A549 (cell line): ENCODE results near the gene FADS1. TPM values are rescaled to one million over a fixed set of nuclear protein-coding genes. Genes with fewer than 3 reads are reported as not detected.

Experiments
- ATAC-seq, 2 experiments: fragments of 200-7000 bp in 1 of 2; fragments of >200 bp in 1 of 2; cut with Nextera tagmentation in 1 of 2; cut with Tn5 transposase in 1 of 2; 3 replicates each; pipeline versions ENCODE4 v1.8.0 to v1.9.1; 2018 to 2020; ENCODE audit warnings: mild to moderate bottlenecking in 1 of 2, moderate library complexity in 1 of 2
- CTCF ChIA-PET: fragments of 300-600 bp; sonication (Branson Sonifier 250); formaldehyde crosslinking; extraction: SDS; loops from one replicate; lab custom pipeline; 2021; ENCODE audit warnings: antibody characterized with exemption, inconsistent platforms; lab: Yijun Ruan, JAX
- POLR2A ChIA-PET: fragments of 350-600 bp; formaldehyde crosslinking; extraction: SDS; loops from one replicate; lab custom pipeline; 2021; ENCODE audit warnings: antibody characterized with exemption, inconsistent platforms; lab: Yijun Ruan, JAX
- DNase-seq, 2 experiments: peaks; one replicate each; pipeline versions ENCODE4 v3.0.0 to v3.0.0-alpha.2; 2011 to 2016; ENCODE audit warnings: low read depth in 1 of 2, low spot score in 1 of 2
- FAIRE-seq: peaks from 2 replicates; lab custom pipeline; 2011; peaks lifted over from hg19 to GRCh38; lab: Jason Lieb, UNC
- H3K27ac ChIP-seq, 2 experiments: fragments of >200 bp; sonication (Bioruptor Twin); formaldehyde crosslinking; 3 replicates each; pipeline ENCODE4 v1.5.1; 2016 to 2017
- H3K4me1 ChIP-seq: fragments of >200 bp; sonication (Bioruptor Twin); formaldehyde crosslinking; 3 replicates; pipeline ENCODE4 v1.6.1; 2016
- H3K4me2 ChIP-seq: fragments of >200 bp; sonication (Bioruptor Twin); formaldehyde crosslinking; 3 replicates; pipeline ENCODE4 v1.6.1; 2016
- H3K4me3 ChIP-seq: fragments of >200 bp; sonication (Bioruptor Twin); formaldehyde crosslinking; 3 replicates; pipeline ENCODE4 v1.5.1; 2016
- H3K9me3 ChIP-seq: fragments of >200 bp; sonication (Bioruptor Twin); formaldehyde crosslinking; 3 replicates; pipeline ENCODE4 v1.6.1; 2016
- BCL3 ChIP-seq: fragments of >200 bp; sonication (Bioruptor Twin); formaldehyde crosslinking; IDR thresholded peaks from 3 replicates; pipeline ENCODE4 v1.6.1; 2016
- BHLHE40 ChIP-seq: IDR thresholded peaks from 2 replicates; pipeline ENCODE4 v1.6.1; 2012; ENCODE audit warnings: low read depth, low read length, inconsistent platforms
- CTCF ChIP-seq: fragments of >200 bp; sonication (Bioruptor Twin); formaldehyde crosslinking; IDR thresholded peaks from 3 replicates; pipeline ENCODE4 v1.5.1; 2016
- HDAC2 ChIP-seq: fragments of 200-600 bp; sonication (generic); IDR thresholded peaks from 2 replicates; pipeline ENCODE4 v1.6.1; 2016
- JUN ChIP-seq, 2 experiments: fragments of >200 bp; sonication (Bioruptor Twin); formaldehyde crosslinking; IDR thresholded peaks; 2 replicates in 1 of 2; 3 replicates in 1 of 2; pipeline ENCODE4 v1.6.1; 2016 to 2017
- KDM1A ChIP-seq: fragments of 200-600 bp; sonication (generic); IDR thresholded peaks from 2 replicates; pipeline ENCODE4 v1.6.1; 2016; ENCODE audit warnings: low read depth, mild to moderate bottlenecking
- PHF8 ChIP-seq: fragments of 200-600 bp; sonication (generic); IDR thresholded peaks from 2 replicates; pipeline ENCODE4 v1.6.1; 2016; ENCODE audit warnings: low read depth, mild to moderate bottlenecking, antibody characterized with exemption, moderate library complexity, borderline replicate concordance
- POLR2AphosphoS2 ChIP-seq: conservative IDR thresholded peaks from 2 replicates; pipeline ENCODE4 v1.6.1; 2012; ENCODE audit warnings: low read length, improper control_type of control experiment, inconsistent platforms
- RAD21 ChIP-seq, 2 experiments: fragments of >200 bp in 1 of 2; sonication (Bioruptor Twin) in 1 of 2; formaldehyde crosslinking in 1 of 2; IDR thresholded peaks in 1 of 2; conservative IDR thresholded peaks in 1 of 2; 2 replicates in 1 of 2; 3 replicates in 1 of 2; pipeline ENCODE4 v1.6.1; 2012 to 2018; ENCODE audit warnings: inconsistent platforms in 1 of 2
- RFX5 ChIP-seq: fragments of 450-650 bp; IDR thresholded peaks from 2 replicates; pipeline ENCODE4 v1.7.1; 2014; ENCODE audit warnings: antibody characterized with exemption, mild to moderate bottlenecking, moderate library complexity
- SMC3 ChIP-seq: fragments of >200 bp; sonication (Bioruptor Twin); formaldehyde crosslinking; IDR thresholded peaks from 3 replicates; pipeline ENCODE4 v1.6.1; 2018; ENCODE audit warnings: inconsistent platforms
- USF2 ChIP-seq: fragments of 450-650 bp; IDR thresholded peaks from 2 replicates; pipeline ENCODE4 v1.6.1; 2014; ENCODE audit warnings: antibody characterized with exemption
- ZFP36 ChIP-seq: fragments of 450-650 bp; IDR thresholded peaks from 2 replicates; pipeline ENCODE4 v1.6.1; 2014; ENCODE audit warnings: borderline replicate concordance; ENCODE audit not compliant: partially characterized antibody
- WGBS: methylation state at CpG from one replicate; pipeline ENCODE4 v1.1.6; 2017; ENCODE audit errors: missing lambda C conversion rate; 5-methylcytosine and 5-hydroxymethylcytosine counted together
- polyA plus RNA-seq, 4 experiments: library from polyadenylated mRNA; depleted of rRNA in 3 of 4; stranded (reverse); fragments of >200 nt; fragmentation: RNase III in 1 of 4; extraction: RNeasy Plus Mini Kit Qiagen cat#74134 plus additional on column Dnase treatment in 1 of 4; gene quantifications; 2 replicates in 3 of 4; 3 replicates in 1 of 4; pipeline ENCODE4 v1.2.3, GENCODE V29; 2011 to 2017
- TF ChIP-seq, protein P1 (sequence below): fragments of 150-350 bp; IDR thresholded peaks from 2 replicates; pipeline ENCODE4 v1.6.1; 2014; ENCODE audit warnings: low read depth, mild to moderate bottlenecking, low read length
- TF ChIP-seq, protein P2 (sequence below): IDR thresholded peaks from 2 replicates; pipeline ENCODE4 v1.6.1; 2012

Gene FADS1
- polyA plus RNA-seq, 2 of the 4 experiments (the other 2 are of a cell fraction), result 163 to 205 TPM

DNA sequence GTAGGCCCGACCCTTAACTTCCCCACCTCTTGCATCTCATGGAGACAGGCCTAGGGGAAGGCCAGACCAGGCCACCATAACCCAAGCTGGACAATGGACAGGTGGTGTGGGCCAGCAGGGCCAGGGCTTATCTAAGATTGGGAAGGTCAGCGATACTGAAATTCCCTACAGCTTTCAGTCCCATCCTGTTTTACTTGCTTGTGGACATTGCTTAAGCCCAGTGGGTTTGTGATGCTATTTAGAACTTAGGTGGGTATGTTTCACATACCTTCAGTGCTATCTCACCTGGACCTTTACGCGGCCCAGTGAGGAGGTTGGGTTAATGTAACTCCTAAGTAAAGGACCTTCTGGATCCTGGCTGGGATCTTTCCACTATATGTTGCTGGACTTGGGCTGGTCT is 13.0 kb upstream of the FADS1 start (continued):
- TF ChIP-seq ZFP36 (no peak), RFX5 (no peak)
- TF ChIP-seq, protein P1, sequence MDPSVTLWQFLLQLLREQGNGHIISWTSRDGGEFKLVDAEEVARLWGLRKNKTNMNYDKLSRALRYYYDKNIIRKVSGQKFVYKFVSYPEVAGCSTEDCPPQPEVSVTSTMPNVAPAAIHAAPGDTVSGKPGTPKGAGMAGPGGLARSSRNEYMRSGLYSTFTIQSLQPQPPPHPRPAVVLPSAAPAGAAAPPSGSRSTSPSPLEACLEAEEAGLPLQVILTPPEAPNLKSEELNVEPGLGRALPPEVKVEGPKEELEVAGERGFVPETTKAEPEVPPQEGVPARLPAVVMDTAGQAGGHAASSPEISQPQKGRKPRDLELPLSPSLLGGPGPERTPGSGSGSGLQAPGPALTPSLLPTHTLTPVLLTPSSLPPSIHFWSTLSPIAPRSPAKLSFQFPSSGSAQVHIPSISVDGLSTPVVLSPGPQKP, result no peak
- TF ChIP-seq, all 56 proteins: peak for 0

- Histone ChIP-seq H3K4me3 (peak overlapping the region; percentile 100), H3K27ac (peak overlapping the region; percentile 96 to 100)
- CTCF ChIA-PET, result interaction anchor here (0.6 to 5.6 kb wide), 22 partner anchors 9 to 494 kb away, joined by 3 to 51 read pairs (median 4); partner anchors contain the start of genes FADS1 and FADS3
These were observed 12.0 kb upstream of the FADS1 start for GRCh38 chr11:61828629-61829407.

GRCh38 chr11:61828379-61828628 is 11.5 kb upstream of the FADS1 start:
- POLR2A ChIA-PET, result interaction anchor here (0.6 to 3.7 kb wide), 4 partner anchors 12 to 41 kb away, joined by 3 to 71 read pairs (median 4); partner anchors contain the start of genes FADS1, FEN1 and TMEM258
- peak overlapping the region; percentile 96 to 100 for H3K27ac ChIP-seq
- FAIRE-seq (no peak), ATAC-seq (no peak; a peak in 5 of 6 replicates), DNase-seq (no peak)
- peak overlapping the region; percentile 100 for H3K4me2 ChIP-seq
- WGBS, result 2% methylated on average over 12 of the region's 16 CpGs
- CTCF ChIA-PET, result interaction anchor here (0.6 to 5.6 kb wide), 16 partner anchors 9 to 262 kb away, joined by 3 to 51 read pairs (median 8); partner anchors contain the start of genes FADS1 and FADS3
- TF ChIP-seq HDAC2, result no peak
- TF ChIP-seq JUN (IDR thresholded peaks at IDR 0.05), result peak in 1 of 2 experiments; percentile 10; a peak in 1 of 5 replicates
- no peak for TF ChIP-seq BCL3
- peak; percentile 10; the same call in 1 of the 2 replicates for TF ChIP-seq PHF8
- no peak for TF ChIP-seq USF2
- no peaks in the 10 kb centered on the region for H3K9me3 ChIP-seq
- peaks cover 46% of the 10 kb centered on the region for H3K4me1 ChIP-seq
- peak overlapping the region; percentile 100 for H3K4me3 ChIP-seq

More at GRCh38 chr11:61828629-61829407, 12.0 kb upstream of the FADS1 start:
- no peak for TF ChIP-seq KDM1A
- TF ChIP-seq RAD21 (conservative IDR thresholded peaks at IDR 0.05 in 1 of 2, IDR thresholded peaks at IDR 0.05 in 1 of 2), result peak; percentile 13 to 26; a peak in 2 of 5 replicates
- TF ChIP-seq, protein P2, sequence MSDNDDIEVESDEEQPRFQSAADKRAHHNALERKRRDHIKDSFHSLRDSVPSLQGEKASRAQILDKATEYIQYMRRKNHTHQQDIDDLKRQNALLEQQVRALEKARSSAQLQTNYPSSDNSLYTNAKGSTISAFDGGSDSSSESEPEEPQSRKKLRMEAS, result peak; percentile 55
- TF ChIP-seq JUN (IDR thresholded peaks at IDR 0.05), result peak in 1 of 2 experiments; percentile 19; a peak in 1 of 5 replicates
- TF ChIP-seq BHLHE40, result no peak
- no peak for TF ChIP-seq POLR2AphosphoS2
- 0 out of 3 replicates have a peak, but pooled peaks have one; percentile 15 for TF ChIP-seq BCL3
- no peak; the same call in 2 of the 3 replicates for TF ChIP-seq SMC3
- TF ChIP-seq CTCF, result peak; percentile 55
- DNase-seq (peak; percentile 42 to 75), FAIRE-seq (no peak), ATAC-seq (peak; percentile 54 to 73)
- Histone ChIP-seq H3K9me3 (no peaks in the 10 kb centered on the region), H3K4me1 (peaks cover 51% of the 10 kb centered on the region), H3K4me2 (peak overlapping the region; percentile 100)
- under 1% methylated on average over 43 of the region's 55 CpGs for WGBS
- POLR2A ChIA-PET, result interaction anchor here (0.6 to 3.7 kb wide), 3 partner anchors 12 to 41 kb away, joined by 4 to 71 read pairs (median 5); partner anchors contain the start of gene FADS1
